Measurements from ENCODE around the gene KRTDAP.
A peak's percentile ranks its signal among the peaks of the same experiment; 100 is the strongest.

KRTDAP gene

GRCh38 chr19:35490364-35490763 is at the start of gene KRTDAP:
KRTDAP (minus strand) TSS chr19:35490464; CDS start chr19:35490442, 22 bp downstream.
- peaks cover 8% of the 10 kb centered on the region for H3K4me1 Mint-ChIP-seq
- DNase-seq (ENCODE audit: low spot score in 2 of 2) (no peak), ATAC-seq (ENCODE audit: low read depth) (no peak)
- no peak within 1 kb of the TSS for H3K4me3 Mint-ChIP-seq
- H3K27me3 Mint-ChIP-seq, result peaks cover 5% of the 10 kb centered on the region
- no peak within 1 kb of the TSS for H3K27ac Mint-ChIP-seq
- H3K36me3 Mint-ChIP-seq, result no peaks in the 10 kb centered on the region
- no peaks in the 10 kb centered on the region for H3K9me3 Mint-ChIP-seq

DNA sequence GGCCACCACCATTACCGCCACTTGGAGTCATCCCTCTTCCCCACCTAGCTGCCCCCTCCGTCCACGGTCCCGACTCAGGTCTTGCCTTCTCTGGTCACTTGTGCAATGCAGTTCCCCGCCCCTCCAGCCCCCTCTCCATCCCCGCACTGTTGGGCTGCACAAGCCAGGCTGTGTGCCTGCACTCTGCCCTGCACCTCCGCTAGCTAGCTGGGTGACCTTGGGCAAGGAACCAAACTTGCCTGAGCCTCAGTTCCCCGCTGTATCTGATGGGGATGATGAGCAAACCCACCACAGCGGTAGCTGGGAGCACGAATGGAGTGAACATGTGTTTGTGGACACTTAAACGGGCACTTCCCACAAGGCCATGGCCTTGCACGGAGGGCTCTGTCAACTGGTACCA is 49.6 kb upstream of the KRTDAP start:
- H3K4me3 Mint-ChIP-seq, result no peak overlapping the region
- H3K4me1 Mint-ChIP-seq, result peaks cover 11% of the 10 kb centered on the region
- no peaks in the 10 kb centered on the region for H3K27me3 Mint-ChIP-seq
- DNase-seq (ENCODE audit: low spot score in 2 of 2), result no peak
- ATAC-seq (ENCODE audit: low read depth), result no peak
- H3K9me3 Mint-ChIP-seq, result no peaks in the 10 kb centered on the region
- H3K36me3 Mint-ChIP-seq, result no peaks in the 10 kb centered on the region
- no peak overlapping the region for H3K27ac Mint-ChIP-seq

- Mint-ChIP-seq H3K9me3 (no peaks in the 10 kb centered on the region), H3K27ac (no peak overlapping the region), H3K27me3 (no peaks in the 10 kb centered on the region), H3K4me3 (no peak overlapping the region), H3K36me3 (no peaks in the 10 kb centered on the region), H3K4me1 (peaks cover 6% of the 10 kb centered on the region)
- no peak for ATAC-seq (ENCODE audit: low read depth)
- no peak for DNase-seq (ENCODE audit: low spot score in 2 of 2)
Measured at GRCh38 chr19:35539314-35539713, 49.0 kb upstream of the KRTDAP start.

- Mint-ChIP-seq H3K36me3 (no peaks in the 10 kb centered on the region), H3K4me1 (peaks cover 4% of the 10 kb centered on the region), H3K27me3 (peaks cover 12% of the 10 kb centered on the region), H3K9me3 (no peaks in the 10 kb centered on the region), H3K4me3 (no peak overlapping the region), H3K27ac (no peak overlapping the region)
- no peak for ATAC-seq (ENCODE audit: low read depth)
- DNase-seq (ENCODE audit: low spot score in 2 of 2), result no peak
Measured at GRCh38 chr19:35534803-35535480, 44.7 kb upstream of the KRTDAP start.

DNA sequence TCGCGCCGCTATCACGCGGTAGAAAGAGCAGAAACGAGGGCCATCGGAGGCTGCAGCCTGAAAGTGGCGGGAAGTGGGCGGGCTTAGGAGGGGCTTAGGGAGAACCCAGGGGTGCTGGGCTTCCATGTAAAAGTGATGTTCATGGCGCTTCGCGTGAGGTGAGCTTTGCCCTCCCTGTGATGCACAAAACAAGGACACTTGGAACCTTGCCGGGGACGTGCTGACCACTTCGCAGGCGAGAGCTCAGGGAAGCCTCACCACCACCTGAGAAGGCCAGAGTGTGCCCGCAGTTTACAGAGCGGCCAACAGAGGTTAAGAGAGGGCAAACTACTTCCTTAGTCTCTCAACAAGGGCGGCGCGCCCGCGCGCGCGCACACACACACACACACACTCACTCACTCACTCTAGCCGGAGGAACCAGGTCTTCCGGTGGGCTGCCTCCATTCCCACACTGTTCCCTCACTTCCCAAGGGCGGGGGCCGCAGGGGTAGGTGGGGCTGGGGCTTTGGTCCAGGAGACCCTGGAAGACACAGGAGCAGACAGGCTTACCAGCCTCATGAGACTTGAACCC is 43.6 kb upstream of the KRTDAP start:
- DNase-seq (ENCODE audit: low spot score in 2 of 2), result no peak
- no peaks in the 10 kb centered on the region for H3K9me3 Mint-ChIP-seq
- no peak overlapping the region for H3K27ac Mint-ChIP-seq
- no peaks in the 10 kb centered on the region for H3K36me3 Mint-ChIP-seq
- peaks cover 4% of the 10 kb centered on the region for H3K4me1 Mint-ChIP-seq
- peaks cover 19% of the 10 kb centered on the region for H3K27me3 Mint-ChIP-seq
- peak overlapping the region; percentile 53 for H3K4me3 Mint-ChIP-seq
- ATAC-seq (ENCODE audit: low read depth), result peak; percentile 98

DNA sequence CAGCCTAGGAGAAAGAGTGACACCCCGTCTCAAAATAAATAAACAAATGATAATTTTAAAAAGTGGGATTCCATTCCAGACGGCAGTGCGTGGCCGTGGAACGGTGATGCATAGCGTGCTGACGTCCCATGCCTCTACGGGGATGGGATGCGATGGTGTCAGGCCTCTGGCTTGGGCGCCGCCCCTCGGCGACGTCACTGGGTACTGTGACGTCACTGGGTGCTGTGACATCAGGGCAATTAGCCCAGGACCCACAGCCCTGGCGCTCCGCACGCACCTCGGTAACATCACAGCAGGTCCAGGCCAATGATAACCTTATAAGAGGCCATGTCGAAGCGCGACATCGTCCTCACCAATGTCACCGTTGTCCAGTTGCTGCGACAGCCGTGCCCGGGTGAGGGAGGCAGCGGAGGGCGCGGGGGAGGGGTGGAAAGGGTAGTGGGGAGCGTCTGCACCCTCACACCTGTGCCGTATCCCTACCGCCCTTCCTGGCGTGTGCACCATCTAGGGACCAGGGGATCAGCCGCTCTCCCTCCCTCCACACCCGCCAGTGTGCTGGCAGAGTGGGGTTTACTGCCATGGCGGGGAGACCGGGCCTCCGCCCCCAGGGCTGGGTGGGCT is 43.0 kb upstream of the KRTDAP start, which contains the start of gene GAPDHS:
Gene GAPDHS (plus strand): TSS at position 256 of the 621 bp plus-strand sequence. CDS start 72 bp downstream, at position 328.
- Mint-ChIP-seq H3K9me3 (no peaks in the 10 kb centered on the region), H3K4me3 (peak within 1 kb of the TSS; percentile 53), H3K27ac (no peak within 1 kb of the TSS), H3K36me3 (peaks cover 2% of the 10 kb centered on the region), H3K4me1 (peaks cover 4% of the 10 kb centered on the region), H3K27me3 (peaks cover 23% of the 10 kb centered on the region)
- DNase-seq (ENCODE audit: low spot score in 2 of 2), result no peak
- ATAC-seq (ENCODE audit: low read depth), result no peak

GRCh38 chr19:35531291-35531690 is 41.0 kb upstream of the KRTDAP start:
- H3K4me3 Mint-ChIP-seq, result no peak overlapping the region
- H3K4me1 Mint-ChIP-seq, result peaks cover 4% of the 10 kb centered on the region
- no peak overlapping the region for H3K27ac Mint-ChIP-seq
- no peak for ATAC-seq (ENCODE audit: low read depth)
- H3K36me3 Mint-ChIP-seq, result peaks cover 2% of the 10 kb centered on the region
- H3K9me3 Mint-ChIP-seq, result no peaks in the 10 kb centered on the region
- peaks cover 42% of the 10 kb centered on the region for H3K27me3 Mint-ChIP-seq
- no peak for DNase-seq (ENCODE audit: low spot score in 2 of 2)

DNA sequence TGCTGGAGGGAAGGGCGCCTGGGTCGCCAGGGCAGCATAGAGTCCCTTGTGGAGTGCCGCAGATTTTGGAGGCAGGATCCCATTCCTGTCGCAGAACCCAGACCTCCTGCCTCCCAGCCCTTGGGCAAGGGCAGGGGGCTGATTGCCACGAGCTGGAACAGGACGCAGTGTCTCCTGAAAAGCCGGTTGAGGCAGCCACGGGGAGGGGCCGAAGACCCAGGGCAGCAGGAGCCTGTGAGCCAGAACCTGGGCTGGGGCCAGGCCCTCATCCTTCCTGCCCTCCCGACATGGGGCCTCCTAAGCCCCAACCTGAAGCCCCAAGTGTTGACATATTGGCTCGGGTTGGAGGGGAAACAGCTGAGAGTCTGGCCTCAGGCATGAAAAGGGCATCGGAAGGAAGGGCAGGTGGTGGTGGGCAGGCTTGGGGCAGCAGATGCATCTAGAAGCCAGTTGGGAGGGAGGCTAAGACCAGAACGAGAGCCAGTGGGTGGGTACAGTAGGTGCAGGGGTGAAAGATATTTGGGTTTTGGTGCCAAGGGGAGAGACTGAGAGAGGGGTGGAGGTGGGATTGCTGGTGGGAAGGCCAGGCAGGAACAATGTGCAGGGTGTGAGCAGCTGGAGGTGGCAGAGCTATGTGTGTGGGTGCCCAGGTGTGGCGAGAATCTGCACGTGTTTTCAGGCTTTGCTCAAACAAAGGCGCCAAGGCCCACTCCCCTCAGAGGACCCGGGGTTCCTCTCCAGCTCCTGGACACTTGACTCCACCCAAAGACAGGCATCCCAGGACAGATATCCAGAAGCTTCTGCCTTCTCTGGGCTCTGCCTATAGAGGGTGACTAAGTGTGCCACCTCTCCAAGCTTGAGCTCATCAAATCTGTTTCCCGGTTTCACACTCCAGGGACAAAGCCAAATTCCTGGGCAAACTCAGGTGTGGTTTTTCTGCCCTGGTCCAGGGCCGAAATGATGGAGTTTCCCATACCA is 39.3 kb upstream of the KRTDAP start:
- no peak overlapping the region for H3K27ac Mint-ChIP-seq
- no peaks in the 10 kb centered on the region for H3K9me3 Mint-ChIP-seq
- ATAC-seq (ENCODE audit: low read depth), result no peak
- H3K36me3 Mint-ChIP-seq, result peaks cover 2% of the 10 kb centered on the region
- peaks cover 44% of the 10 kb centered on the region for H3K27me3 Mint-ChIP-seq
- DNase-seq (ENCODE audit: low spot score in 2 of 2), result no peak
- no peak overlapping the region for H3K4me3 Mint-ChIP-seq
- peaks cover 4% of the 10 kb centered on the region for H3K4me1 Mint-ChIP-seq

GRCh38 chr19:35528218-35529038 is 38.2 kb upstream of the KRTDAP start, which contains the start of gene SBSN:
SBSN (minus strand) TSS chr19:35528311; CDS start chr19:35528281, 30 bp downstream.
- no peak within 1 kb of the TSS for H3K27ac Mint-ChIP-seq

GRCh38 chr19:35525873-35526272 is 35.6 kb upstream of the KRTDAP start:
- Mint-ChIP-seq H3K36me3 (peaks cover 2% of the 10 kb centered on the region), H3K4me1 (no peaks in the 10 kb centered on the region), H3K27me3 (peaks cover 40% of the 10 kb centered on the region), H3K27ac (no peak overlapping the region), H3K4me3 (no peak overlapping the region), H3K9me3 (no peaks in the 10 kb centered on the region)
- DNase-seq (ENCODE audit: low spot score in 2 of 2), result no peak
- no peak for ATAC-seq (ENCODE audit: low read depth)

More at GRCh38 chr19:35528218-35529038, 38.2 kb upstream of the KRTDAP start, which contains the start of gene SBSN:
- peaks cover 2% of the 10 kb centered on the region for H3K36me3 Mint-ChIP-seq
- no peak within 1 kb of the TSS for H3K4me3 Mint-ChIP-seq
- H3K27me3 Mint-ChIP-seq, result peaks cover 49% of the 10 kb centered on the region
- no peak for DNase-seq (ENCODE audit: low spot score in 2 of 2)
- H3K9me3 Mint-ChIP-seq, result no peaks in the 10 kb centered on the region
- H3K4me1 Mint-ChIP-seq, result no peaks in the 10 kb centered on the region
- ATAC-seq (ENCODE audit: low read depth), result no peak

- Mint-ChIP-seq H3K9me3 (no peaks in the 10 kb centered on the region), H3K27ac (no peak overlapping the region), H3K4me3 (no peak overlapping the region), H3K36me3 (peaks cover 2% of the 10 kb centered on the region), H3K27me3 (peaks cover 38% of the 10 kb centered on the region), H3K4me1 (peaks cover 3% of the 10 kb centered on the region)
- no peak for ATAC-seq (ENCODE audit: low read depth)
- no peak for DNase-seq (ENCODE audit: low spot score in 2 of 2)
Measured at GRCh38 chr19:35524181-35524837, 34.0 kb upstream of the KRTDAP start.

GRCh38 chr19:35522745-35523327 is 32.6 kb upstream of the KRTDAP start:
- Mint-ChIP-seq H3K27me3 (peaks cover 32% of the 10 kb centered on the region), H3K4me3 (no peak overlapping the region), H3K9me3 (no peaks in the 10 kb centered on the region), H3K36me3 (no peaks in the 10 kb centered on the region), H3K4me1 (peaks cover 3% of the 10 kb centered on the region), H3K27ac (no peak overlapping the region)
- no peak for ATAC-seq (ENCODE audit: low read depth)
- no peak for DNase-seq (ENCODE audit: low spot score in 2 of 2)
